Measurements from ENCODE around the gene SCRN1.

DNA sequence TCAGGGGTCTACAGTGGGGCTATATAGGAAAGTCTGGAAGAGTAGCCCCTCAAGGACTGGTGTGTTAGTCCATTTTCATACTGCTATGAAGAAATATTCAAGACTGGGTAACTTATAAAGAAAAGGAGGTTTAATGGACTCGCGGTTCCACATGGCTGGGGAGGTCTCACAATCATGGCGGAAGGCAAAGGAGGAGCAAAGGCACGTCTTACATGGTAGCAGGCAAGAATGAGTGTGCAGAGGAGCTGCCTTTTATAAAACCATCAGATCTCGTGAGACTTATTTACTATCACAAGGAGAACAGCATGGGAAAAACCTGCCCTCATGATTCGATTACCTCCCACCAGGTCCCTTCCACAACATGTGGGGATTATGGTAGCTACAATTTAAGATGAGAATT, 33.9 kb upstream of the SCRN1 start:
- TF ChIP-seq TCF12 (IDR thresholded peaks at IDR 0.05; ENCODE audit: low read depth) (no peak), CEBPB (IDR thresholded peaks at IDR 0.05) (no peak), EGR1 (IDR thresholded peaks at IDR 0.05) (no peak), YY1 (IDR thresholded peaks at IDR 0.05; ENCODE audit: low read depth) (no peak), EP300 (IDR thresholded peaks at IDR 0.05; ENCODE audit: borderline replicate concordance) (no peak), FOXM1 (IDR thresholded peaks at IDR 0.05; ENCODE audit: borderline replicate concordance, low read depth) (no peak), NFIC (IDR thresholded peaks at IDR 0.05) (no peak), CREB1 (IDR thresholded peaks at IDR 0.05; ENCODE audit: low read depth) (no peak), USF1 (IDR thresholded peaks at IDR 0.05) (no peak), TEAD4 (IDR thresholded peaks at IDR 0.05) (no peak), ZBTB7A (IDR thresholded peaks at IDR 0.05; ENCODE audit: low read depth) (no peak)
- TF ChIP-seq, protein P1, sequence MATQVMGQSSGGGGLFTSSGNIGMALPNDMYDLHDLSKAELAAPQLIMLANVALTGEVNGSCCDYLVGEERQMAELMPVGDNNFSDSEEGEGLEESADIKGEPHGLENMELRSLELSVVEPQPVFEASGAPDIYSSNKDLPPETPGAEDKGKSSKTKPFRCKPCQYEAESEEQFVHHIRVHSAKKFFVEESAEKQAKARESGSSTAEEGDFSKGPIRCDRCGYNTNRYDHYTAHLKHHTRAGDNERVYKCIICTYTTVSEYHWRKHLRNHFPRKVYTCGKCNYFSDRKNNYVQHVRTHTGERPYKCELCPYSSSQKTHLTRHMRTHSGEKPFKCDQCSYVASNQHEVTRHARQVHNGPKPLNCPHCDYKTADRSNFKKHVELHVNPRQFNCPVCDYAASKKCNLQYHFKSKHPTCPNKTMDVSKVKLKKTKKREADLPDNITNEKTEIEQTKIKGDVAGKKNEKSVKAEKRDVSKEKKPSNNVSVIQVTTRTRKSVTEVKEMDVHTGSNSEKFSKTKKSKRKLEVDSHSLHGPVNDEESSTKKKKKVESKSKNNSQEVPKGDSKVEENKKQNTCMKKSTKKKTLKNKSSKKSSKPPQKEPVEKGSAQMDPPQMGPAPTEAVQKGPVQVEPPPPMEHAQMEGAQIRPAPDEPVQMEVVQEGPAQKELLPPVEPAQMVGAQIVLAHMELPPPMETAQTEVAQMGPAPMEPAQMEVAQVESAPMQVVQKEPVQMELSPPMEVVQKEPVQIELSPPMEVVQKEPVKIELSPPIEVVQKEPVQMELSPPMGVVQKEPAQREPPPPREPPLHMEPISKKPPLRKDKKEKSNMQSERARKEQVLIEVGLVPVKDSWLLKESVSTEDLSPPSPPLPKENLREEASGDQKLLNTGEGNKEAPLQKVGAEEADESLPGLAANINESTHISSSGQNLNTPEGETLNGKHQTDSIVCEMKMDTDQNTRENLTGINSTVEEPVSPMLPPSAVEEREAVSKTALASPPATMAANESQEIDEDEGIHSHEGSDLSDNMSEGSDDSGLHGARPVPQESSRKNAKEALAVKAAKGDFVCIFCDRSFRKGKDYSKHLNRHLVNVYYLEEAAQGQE (IDR thresholded peaks at IDR 0.05; ENCODE audit: low read depth): no peak
- TF ChIP-seq, protein P2, sequence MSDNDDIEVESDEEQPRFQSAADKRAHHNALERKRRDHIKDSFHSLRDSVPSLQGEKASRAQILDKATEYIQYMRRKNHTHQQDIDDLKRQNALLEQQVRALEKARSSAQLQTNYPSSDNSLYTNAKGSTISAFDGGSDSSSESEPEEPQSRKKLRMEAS (IDR thresholded peaks at IDR 0.05): no peak

Data from Ishikawa (cell line).